ENCODE data around the gene SYT17. TPM values are rescaled to one million over a fixed set of nuclear protein-coding genes. Genes with fewer than 3 reads are reported as not detected.

The SYT17 gene
- total RNA-seq, 5 donors from 2014 or later (not counting 1 experiment from before 2014, with no cell fraction given) = 0.23 to 1.4 (median 0.38) TPM; not detected in 2

Other genes starting within 250 kb of the SYT17 start
- gene SMG1, start 241.8 kb upstream of the SYT17 start, total RNA-seq = 100 to 1,000 TPM; 134 to 173 (median 166) TPM
- under 1 TPM in 1 of 5 donors, not detected in 4; 0.13 TPM for gene TMC7, start 184.3 kb upstream of the SYT17 start, total RNA-seq
- gene COQ7, start 100.6 kb upstream of the SYT17 start, total RNA-seq = 10 to 100 TPM; 11.1 to 15.4 (median 14.9) TPM
- gene ITPRIPL2, start 54.3 kb upstream of the SYT17 start, total RNA-seq = 1 to 10 TPM in 4 of 5 donors, under 1 TPM in 1; 0.53 to 2.7 (median 1.7) TPM
- gene CLEC19A, start 117.5 kb downstream of the SYT17 start, total RNA-seq = not detected
- gene TMC5, start 249.6 kb downstream of the SYT17 start, total RNA-seq = under 1 TPM in 4 of 5 donors, not detected in 1; 0.06 to 0.60 (median 0.08) TPM